ENCODE results near the gene PANK2.
"Not testable (repeated sequence)": the region's sequence is repeated elsewhere in the genome, so short reads cannot be mapped to it uniquely, and the experiment has no call there.

PANK2 gene

GRCh38 chr20:3869839-3870634 lies 19.1 kb upstream of the PANK2 start:
- DNase-seq (ENCODE audit: low read depth in 4 of 4, low spot score in 1 of 4), result no peak

DNA sequence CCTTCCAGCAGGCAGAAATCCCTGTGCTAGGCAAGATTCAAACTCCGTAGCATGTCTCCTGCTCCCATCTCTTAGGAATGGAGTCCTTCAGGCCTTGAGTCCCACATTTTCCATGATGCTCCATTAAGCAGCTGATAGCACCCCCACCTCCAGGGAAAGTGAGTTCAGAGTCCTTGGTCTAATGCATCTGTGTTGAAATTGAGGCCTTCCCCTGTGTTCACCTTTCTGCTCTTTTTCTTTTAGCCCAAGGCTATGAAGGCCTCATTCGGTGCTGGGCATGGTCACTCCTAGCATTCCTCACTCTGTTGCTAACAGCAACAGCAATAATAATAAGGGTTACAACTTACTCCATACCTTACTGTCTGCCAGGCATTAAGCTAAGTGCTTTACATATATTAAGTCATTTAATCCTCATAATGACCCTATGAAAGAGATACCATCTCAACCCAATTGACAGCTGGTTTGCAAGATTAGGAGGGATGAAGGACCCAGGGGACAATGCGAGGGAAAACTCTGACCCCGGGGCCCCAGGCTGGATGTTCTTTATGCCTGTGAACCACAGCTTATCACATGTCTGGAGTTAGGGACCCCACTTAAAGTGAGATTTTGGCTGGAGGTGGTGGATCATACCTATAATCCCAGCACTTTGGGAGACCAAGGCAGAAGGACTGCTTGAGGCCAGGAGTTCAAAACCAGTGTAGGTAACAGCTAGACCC lies 17.5 kb upstream of the PANK2 start:
- no peak for DNase-seq (ENCODE audit: low read depth in 4 of 4, low spot score in 1 of 4)

- DNase-seq (ENCODE audit: low read depth in 4 of 4, low spot score in 1 of 4), result no peak
Observed at GRCh38 chr20:3873507-3873906, 15.7 kb upstream of the PANK2 start.

- no peak for DNase-seq (ENCODE audit: low read depth in 4 of 4, low spot score in 1 of 4)
Observed at GRCh38 chr20:3874194-3874844, 14.9 kb upstream of the PANK2 start.

DNA sequence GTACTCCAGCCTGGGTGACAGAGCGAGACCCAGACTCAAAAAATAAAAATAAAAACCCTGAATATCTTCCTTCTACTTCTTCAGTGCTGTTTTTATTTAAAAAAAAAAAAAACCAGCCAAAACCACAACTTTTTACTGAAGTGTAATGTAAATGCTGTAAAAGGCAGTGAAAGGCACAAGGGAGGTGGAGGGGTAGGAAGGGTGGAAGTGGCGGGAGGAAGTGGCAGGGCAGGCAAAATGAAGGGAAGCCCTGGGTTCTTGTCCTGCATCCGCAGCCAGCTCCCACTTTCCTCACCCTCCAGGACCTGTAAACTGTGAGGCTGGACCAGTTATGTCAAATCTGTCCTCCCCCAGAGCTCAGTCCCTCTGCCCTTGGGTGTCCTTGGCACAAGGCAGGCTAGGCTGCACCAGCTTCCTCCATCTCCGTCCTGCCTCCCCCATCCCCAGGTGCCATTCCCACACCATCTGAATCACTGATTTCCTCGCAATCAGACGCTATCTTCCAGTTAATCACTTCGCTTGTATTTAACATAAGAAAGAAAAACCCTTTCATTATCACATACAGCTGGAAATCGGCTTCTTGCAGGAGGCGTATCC lies 13.7 kb upstream of the PANK2 start:
- no peak for DNase-seq (ENCODE audit: low read depth in 4 of 4, low spot score in 1 of 4)

- DNase-seq (ENCODE audit: low read depth in 4 of 4, low spot score in 1 of 4), result no peak
Observed at GRCh38 chr20:3876000-3876399, 13.2 kb upstream of the PANK2 start.

GRCh38 chr20:3876676-3877075 lies 12.5 kb upstream of the PANK2 start:
- no peak for DNase-seq (ENCODE audit: low read depth in 4 of 4, low spot score in 1 of 4)

- not testable (repeated sequence) for DNase-seq (ENCODE audit: low read depth in 4 of 4, low spot score in 1 of 4)
Observed at GRCh38 chr20:3878921-3879274, 10.3 kb upstream of the PANK2 start.

DNA sequence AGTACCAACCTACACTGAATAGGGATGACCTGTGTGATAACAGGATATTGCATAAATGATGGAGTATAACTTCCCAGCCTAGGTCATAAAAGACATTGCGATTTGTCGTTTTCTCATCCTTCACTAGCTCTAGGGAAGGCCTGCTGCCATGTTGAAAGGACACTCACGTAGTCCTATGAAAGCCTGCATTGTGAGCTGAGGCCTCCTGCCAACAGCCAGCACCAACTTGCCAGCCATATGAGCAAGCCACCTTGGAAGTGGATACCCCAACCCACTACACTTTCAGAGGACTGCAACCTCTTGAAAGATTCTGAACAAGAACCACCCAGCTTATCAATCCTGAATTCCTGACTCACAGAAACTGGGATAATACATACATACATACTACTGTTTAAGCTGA lies 3.5 kb upstream of the PANK2 start:
- no peak for DNase-seq (ENCODE audit: low read depth in 4 of 4, low spot score in 1 of 4)

GRCh38 chr20:3887876-3888620 lies 1.1 kb upstream of the PANK2 start:
- no peak for DNase-seq (ENCODE audit: low read depth in 4 of 4, low spot score in 1 of 4)

DNA sequence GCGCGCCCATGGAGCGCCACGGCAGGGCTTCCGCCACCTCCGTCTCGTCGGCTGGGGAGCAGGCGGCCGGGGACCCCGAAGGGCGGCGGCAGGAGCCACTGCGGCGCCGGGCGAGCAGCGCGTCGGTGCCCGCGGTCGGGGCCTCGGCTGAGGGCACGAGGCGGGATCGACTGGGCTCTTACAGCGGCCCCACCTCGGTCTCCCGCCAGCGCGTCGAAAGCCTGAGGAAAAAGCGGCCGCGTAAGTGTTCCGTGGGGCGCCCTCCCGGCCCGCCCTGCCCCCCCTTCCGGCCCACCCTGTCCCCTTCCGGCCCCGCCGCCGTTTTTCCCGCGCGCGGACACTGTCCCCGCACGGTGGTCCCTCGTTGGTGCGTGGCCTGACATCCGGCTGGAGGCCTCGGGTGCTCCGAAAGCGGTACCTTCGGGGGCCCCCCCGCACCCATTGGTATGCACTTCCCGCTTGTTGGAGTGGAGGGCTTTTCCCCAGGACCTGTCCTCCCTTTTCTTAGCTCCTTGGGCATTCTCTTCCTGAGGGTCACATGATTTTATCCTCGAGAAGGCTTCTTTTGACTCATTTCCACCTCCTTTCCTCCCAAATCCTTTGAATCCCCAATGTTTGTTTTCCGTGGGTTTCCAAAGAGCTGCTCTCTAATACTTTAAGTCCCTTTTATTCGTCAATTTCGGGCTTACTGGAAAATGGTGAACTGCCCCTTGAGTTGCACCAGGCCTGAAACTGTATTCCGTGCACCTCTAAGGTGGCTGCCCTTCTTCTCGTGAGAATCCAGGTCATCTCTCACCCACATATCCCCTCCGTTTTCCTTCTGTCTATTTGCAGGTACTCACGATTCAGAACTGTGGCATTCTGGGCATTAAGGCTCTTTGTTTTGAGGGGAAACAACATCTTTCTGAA lies 556 bp downstream of the PANK2 start:
- peak in 3 of 4 experiments; percentile 16 to 38 (median 21) for DNase-seq (ENCODE audit: low read depth in 4 of 4, low spot score in 1 of 4)

GRCh38 chr20:3890398-3890751 lies 1.2 kb downstream of the PANK2 start:
- DNase-seq (ENCODE audit: low read depth in 4 of 4, low spot score in 1 of 4), result no peak

GRCh38 chr20:3890999-3891929 lies 2.1 kb downstream of the PANK2 start:
- DNase-seq (ENCODE audit: low read depth in 4 of 4, low spot score in 1 of 4), result no peak

- DNase-seq (ENCODE audit: low read depth in 4 of 4, low spot score in 1 of 4), result no peak
Observed at GRCh38 chr20:3894796-3895195, 5.6 kb downstream of the PANK2 start.

GRCh38 chr20:3896302-3896701 lies 7.1 kb downstream of the PANK2 start:
- DNase-seq (ENCODE audit: low read depth in 4 of 4, low spot score in 1 of 4), result no peak

DNA sequence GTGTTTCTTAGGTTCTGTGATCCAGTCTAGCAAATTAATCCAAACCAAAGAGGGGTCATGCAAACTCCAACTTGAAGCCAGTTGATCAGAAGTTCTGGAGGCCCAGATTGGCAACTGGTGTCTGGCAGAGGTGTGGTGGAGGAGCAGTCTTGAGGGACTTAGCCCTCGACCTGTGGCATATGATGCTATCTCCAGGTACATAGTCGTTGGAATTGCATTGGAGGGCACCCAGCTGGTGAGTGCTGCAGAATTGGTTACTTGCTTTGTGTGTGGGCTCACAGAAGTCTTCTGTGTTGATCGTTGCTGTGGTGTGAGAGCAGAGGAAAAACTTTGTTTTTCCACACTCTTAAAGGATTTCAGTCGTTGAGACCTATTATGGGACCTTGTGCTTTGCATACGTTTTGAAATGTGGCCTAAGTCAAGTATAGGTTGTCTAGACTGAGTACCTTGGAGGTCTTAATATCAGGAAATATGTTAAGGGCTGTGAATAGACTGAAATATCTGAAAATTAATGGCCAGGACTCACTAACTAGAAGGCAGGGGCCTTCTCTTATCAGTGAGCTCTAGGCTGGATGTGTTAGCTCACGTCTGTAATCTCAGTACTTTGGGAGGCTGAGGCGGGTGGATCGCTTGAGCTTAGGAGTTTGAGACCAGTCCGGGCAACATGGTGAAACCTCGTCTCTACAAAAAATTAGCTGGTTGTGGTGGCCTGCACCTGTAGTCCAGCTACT lies 7.8 kb downstream of the PANK2 start:
- DNase-seq (ENCODE audit: low read depth in 4 of 4, low spot score in 1 of 4), result no peak

DNA sequence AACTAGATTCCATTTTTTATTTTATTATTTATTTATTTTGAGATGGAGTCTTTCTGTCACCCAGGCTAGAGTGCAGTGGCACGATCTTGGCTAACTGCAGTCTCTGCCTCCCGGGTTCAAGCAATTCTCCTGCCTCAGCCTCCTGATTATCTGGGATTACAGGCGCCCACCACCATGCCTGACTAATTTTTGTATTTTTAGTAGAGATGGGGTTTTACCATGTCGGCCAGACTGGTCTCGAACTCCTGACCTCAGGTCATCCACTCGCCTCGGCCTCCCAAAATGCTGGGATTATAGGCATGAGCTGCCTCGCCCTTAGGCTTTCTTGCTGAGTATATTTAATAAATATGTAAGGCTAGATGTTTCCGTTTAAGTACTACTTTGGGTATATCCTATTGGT lies 9.0 kb downstream of the PANK2 start:
- DNase-seq (ENCODE audit: low read depth in 4 of 4, low spot score in 1 of 4), result not testable (repeated sequence)

DNA sequence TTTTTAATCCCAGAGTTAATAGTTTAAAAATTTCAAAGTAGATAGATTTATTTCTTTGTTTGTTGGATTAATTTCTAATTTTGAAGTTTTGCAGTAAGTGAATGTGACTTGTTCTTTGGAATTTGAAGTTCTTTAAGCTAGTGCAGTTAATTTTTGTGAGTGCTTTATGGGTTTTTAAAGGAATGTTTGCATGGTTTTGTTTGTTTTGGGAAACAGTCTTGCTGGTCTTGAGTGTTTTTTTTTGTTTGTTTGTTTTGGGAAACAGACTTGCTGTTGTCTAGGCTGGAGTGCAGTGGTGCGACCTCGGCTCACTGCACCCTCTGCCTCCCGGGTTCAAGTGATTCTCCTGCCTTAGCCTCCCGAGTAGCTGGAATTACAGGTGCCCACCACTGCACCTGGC lies 9.5 kb downstream of the PANK2 start:
- DNase-seq (ENCODE audit: low read depth in 4 of 4, low spot score in 1 of 4), result no peak

Measured in stimulated activated CD4-positive, alpha-beta T cell treated with anti-CD3 and anti-CD28 coated beads, Interleukin-1b, Interleukin-23, amount 100 ng/mL, for 24 hours (primary cell).